Measurements from ENCODE around the gene MRPL33. TPM values are rescaled to one million over a fixed set of nuclear protein-coding genes. Genes with fewer than 3 reads are reported as not detected.

The MRPL33 gene
- total RNA-seq, 1 donor from 2014 or later = 290 TPM

DNA sequence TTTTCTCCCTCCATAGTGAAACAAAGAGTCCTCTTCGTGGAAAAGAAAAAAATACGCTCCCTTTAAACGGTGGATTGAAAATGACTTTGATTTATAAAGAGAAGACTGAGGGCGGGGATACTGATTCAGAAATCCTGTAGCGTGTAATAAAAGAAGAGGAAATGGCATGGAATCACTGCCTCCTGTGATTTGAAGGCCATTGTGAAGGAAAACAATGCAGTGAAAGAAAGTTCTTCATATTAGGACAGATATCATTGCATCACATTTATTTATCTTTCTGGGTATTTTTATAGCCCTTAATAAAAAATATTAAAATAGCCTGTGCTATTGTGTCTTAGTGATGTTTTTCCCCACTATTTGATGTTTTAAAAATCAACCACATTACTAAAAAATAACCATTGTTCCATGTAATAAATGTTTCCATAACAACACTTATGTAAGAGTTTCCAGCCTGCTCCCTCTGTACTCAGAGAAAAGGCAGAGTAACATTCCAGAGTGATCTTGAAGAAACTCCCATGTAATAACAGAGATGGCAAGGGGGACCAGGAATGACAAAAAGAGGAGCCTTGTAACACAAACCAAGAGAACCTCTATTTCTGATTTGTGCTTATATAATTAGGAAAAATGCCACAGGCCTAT, 8.0 kb downstream of the MRPL33 start:
- no peak for DNase-seq (ENCODE audit: low read depth)
- TF ChIP-seq CTCF (conservative IDR thresholded peaks at IDR 0.05; ENCODE audit: low read depth, low read length) = no peak
- H3K4me3 ChIP-seq (ENCODE audit: low read depth, low read length) = no peak overlapping the region

- no peak for DNase-seq (ENCODE audit: low read depth)
Measured at GRCh38 chr2:27781496-27781895, 10.0 kb downstream of the MRPL33 start.

DNA sequence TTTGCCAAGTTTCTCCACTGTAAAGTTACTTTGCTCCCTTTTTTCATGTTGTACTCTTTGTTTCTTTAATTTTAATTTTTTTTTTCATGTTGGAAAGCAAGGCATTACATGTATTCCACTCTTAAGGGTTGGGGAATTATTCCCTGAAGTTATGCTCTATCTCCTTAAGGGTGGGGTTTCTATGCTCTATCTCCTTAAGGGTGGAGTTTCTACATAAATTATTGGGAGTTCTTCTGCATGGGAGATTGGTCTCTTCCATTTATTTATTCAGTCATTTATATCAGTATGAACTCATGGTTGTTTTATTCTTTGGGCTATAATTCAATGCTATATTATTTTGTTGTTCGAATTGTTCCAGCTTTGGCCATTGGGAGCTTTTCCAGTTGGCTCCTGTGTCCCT, 11.2 kb downstream of the MRPL33 start:
- DNase-seq (ENCODE audit: low read depth) = no peak
- no peak for TF ChIP-seq CTCF (conservative IDR thresholded peaks at IDR 0.05; ENCODE audit: low read depth, low read length)

More at GRCh38 chr2:27781496-27781895, 10.0 kb downstream of the MRPL33 start:
- no peak for TF ChIP-seq CTCF (conservative IDR thresholded peaks at IDR 0.05; ENCODE audit: low read depth, low read length)
- H3K4me3 ChIP-seq (ENCODE audit: low read depth, low read length) = no peak overlapping the region

DNA sequence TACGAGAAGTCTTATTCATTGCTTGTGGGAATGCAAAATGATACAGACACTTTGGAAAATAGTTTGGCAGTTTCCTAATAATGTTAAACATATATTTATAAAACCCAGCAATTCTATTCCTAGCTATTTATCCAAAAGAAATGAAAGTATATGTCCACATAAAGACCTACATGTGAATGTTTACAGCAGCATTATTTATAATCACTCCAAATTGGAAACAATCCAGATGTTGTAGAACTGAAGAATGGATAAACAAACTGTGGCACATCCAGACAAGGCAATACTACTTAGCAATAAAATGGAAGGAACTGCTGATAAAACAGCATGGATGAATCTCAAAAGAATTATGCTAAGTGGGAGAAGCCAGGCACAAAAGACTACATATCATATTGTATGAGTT, 19.3 kb downstream of the MRPL33 start:
- DNase-seq (ENCODE audit: low read depth) = no peak
- no peak for TF ChIP-seq CTCF (conservative IDR thresholded peaks at IDR 0.05; ENCODE audit: low read depth, low read length)
- H3K4me3 ChIP-seq (ENCODE audit: low read depth, low read length) = no peak overlapping the region

More for the DNA sequence above, 11.2 kb downstream of the MRPL33 start:
- H3K4me3 ChIP-seq (ENCODE audit: low read depth, low read length) = no peak overlapping the region

DNA sequence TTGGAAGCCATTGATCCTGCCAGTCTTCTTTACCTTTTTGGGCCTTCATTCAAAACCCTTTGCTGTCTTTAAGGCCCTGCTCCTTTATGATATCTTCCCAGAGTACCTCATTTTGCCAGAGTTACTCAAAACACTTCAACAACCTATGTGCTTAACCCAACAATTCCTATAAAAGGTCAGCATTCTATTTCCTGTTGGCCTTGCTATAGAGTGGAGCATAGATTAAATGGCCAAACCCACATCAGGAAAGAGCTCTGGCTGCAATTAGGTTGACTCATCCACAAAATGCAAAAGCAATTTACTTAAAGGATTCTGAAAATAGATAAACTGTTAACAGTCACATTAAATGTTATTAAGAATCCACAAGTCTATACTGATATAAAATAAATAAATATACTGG, 21.2 kb downstream of the MRPL33 start:
- no peak overlapping the region for H3K4me3 ChIP-seq (ENCODE audit: low read depth, low read length)
- no peak for DNase-seq (ENCODE audit: low read depth)
- no peak for TF ChIP-seq CTCF (conservative IDR thresholded peaks at IDR 0.05; ENCODE audit: low read depth, low read length)

GRCh38 chr2:27795093-27795834, 23.7 kb downstream of the MRPL33 start:
- H3K4me3 ChIP-seq (ENCODE audit: low read depth, low read length) = no peak overlapping the region
- DNase-seq (ENCODE audit: low read depth) = no peak
- TF ChIP-seq CTCF (conservative IDR thresholded peaks at IDR 0.05; ENCODE audit: low read depth, low read length) = no peak

Measured in epithelial cell of proximal tubule (primary cell).